Transverse colon (tissue), 3 donors: ENCODE measurements around the gene CRY1.

Experiments
- EP300 ChIP-seq: sonication (generic); formaldehyde crosslinking; IDR thresholded peaks from one replicate; pipeline ENCODE4 v1.6.1; 2017; ENCODE audit warnings: antibody characterized with exemption, low read depth
- POLR2A ChIP-seq: fragments of 450-650 bp; IDR thresholded peaks from one replicate; pipeline ENCODE4 v1.6.1; 2016; ENCODE audit warnings: antibody characterized with exemption, mild to moderate bottlenecking, moderate library complexity
- TF ChIP-seq, protein P1 (sequence below), 5 experiments: fragments of 200-600 bp in 3 of 5; fragments of 450-650 bp in 2 of 5; sonication (generic) in 3 of 5; IDR thresholded peaks; 1 replicate in 2 of 5; 2 replicates in 3 of 5; pipeline ENCODE4 v1.5.1; 2016 to 2017; ENCODE audit warnings: antibody characterized with exemption in 5 of 5, inconsistent platforms in 3 of 5, mild to moderate bottlenecking in 2 of 5, moderate library complexity in 1 of 5

DNA sequence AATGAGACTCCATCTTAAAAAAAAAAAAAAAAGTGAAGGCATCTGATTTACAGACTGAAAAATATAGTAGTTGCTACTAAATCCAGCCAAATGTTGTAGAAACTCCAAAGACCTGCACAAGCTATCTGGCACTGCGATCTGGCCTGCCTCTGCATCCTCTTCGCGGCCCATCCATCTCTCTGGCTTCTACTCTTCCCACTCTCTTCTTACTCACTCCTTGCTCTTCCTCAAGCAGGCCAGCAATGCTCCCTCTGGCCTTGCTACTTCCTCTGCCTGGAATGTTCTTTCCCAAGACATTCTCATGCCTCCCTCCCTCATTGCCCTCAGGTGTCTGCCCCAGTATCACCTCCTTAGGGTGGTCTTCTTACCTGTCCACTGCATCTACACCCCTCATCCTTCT, 9.7 kb upstream of the CRY1 start:
- TF ChIP-seq POLR2A, result no peak
- TF ChIP-seq EP300, result no peak
- TF ChIP-seq, protein P1, sequence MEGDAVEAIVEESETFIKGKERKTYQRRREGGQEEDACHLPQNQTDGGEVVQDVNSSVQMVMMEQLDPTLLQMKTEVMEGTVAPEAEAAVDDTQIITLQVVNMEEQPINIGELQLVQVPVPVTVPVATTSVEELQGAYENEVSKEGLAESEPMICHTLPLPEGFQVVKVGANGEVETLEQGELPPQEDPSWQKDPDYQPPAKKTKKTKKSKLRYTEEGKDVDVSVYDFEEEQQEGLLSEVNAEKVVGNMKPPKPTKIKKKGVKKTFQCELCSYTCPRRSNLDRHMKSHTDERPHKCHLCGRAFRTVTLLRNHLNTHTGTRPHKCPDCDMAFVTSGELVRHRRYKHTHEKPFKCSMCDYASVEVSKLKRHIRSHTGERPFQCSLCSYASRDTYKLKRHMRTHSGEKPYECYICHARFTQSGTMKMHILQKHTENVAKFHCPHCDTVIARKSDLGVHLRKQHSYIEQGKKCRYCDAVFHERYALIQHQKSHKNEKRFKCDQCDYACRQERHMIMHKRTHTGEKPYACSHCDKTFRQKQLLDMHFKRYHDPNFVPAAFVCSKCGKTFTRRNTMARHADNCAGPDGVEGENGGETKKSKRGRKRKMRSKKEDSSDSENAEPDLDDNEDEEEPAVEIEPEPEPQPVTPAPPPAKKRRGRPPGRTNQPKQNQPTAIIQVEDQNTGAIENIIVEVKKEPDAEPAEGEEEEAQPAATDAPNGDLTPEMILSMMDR (IDR thresholded peaks at IDR 0.05), result no peak
